Osteocyte (in vitro differentiated cells): Measurements from ENCODE around the gene SLCO2A1. TPM values are rescaled to one million over a fixed set of nuclear protein-coding genes. Genes with fewer than 3 reads are reported as not detected.

Source experiments
- DNase-seq: peaks from one replicate; pipeline ENCODE4 v3.0.0; 2021; ENCODE audit warnings: mixed read lengths; ENCODE audit not compliant: unreplicated experiment; ENCODE audit errors: extremely low spot score
- H3K27ac Mint-ChIP-seq: one replicate; pipeline ENCODE4 v1.8.0; 2021; ENCODE audit warnings: mild to moderate bottlenecking, mixed read lengths; ENCODE audit not compliant: unreplicated experiment
- H3K27me3 Mint-ChIP-seq: one replicate; pipeline ENCODE4 v1.8.0; 2021; ENCODE audit warnings: mixed read lengths; ENCODE audit not compliant: unreplicated experiment
- H3K36me3 Mint-ChIP-seq: one replicate; pipeline ENCODE4 v1.8.0; 2021; ENCODE audit warnings: mixed read lengths; ENCODE audit not compliant: unreplicated experiment
- H3K4me1 Mint-ChIP-seq: one replicate; pipeline ENCODE4 v1.8.0; 2021; ENCODE audit warnings: mixed read lengths; ENCODE audit not compliant: unreplicated experiment
- H3K4me3 Mint-ChIP-seq: one replicate; pipeline ENCODE4 v1.8.0; 2021; ENCODE audit warnings: mild to moderate bottlenecking, moderate library complexity, mixed read lengths; ENCODE audit not compliant: unreplicated experiment
- H3K9me3 Mint-ChIP-seq: one replicate; pipeline ENCODE4 v1.8.0; 2021; ENCODE audit warnings: mixed read lengths; ENCODE audit not compliant: unreplicated experiment
- total RNA-seq: library from RNA; stranded (reverse); gene quantifications from 2 replicates; pipeline ENCODE4 v1.2.1, GENCODE V29; 2021
- TF ChIP-seq, protein P1 (sequence below): fragments of 200-600 bp; sonication (generic); IDR thresholded peaks from 2 replicates; pipeline ENCODE4 v1.5.0; 2021; ENCODE audit warnings: antibody characterized with exemption, mild to moderate bottlenecking, moderate library complexity

The SLCO2A1 gene
- total RNA-seq, 1 donor from 2014 or later: 9.8 TPM

DNA sequence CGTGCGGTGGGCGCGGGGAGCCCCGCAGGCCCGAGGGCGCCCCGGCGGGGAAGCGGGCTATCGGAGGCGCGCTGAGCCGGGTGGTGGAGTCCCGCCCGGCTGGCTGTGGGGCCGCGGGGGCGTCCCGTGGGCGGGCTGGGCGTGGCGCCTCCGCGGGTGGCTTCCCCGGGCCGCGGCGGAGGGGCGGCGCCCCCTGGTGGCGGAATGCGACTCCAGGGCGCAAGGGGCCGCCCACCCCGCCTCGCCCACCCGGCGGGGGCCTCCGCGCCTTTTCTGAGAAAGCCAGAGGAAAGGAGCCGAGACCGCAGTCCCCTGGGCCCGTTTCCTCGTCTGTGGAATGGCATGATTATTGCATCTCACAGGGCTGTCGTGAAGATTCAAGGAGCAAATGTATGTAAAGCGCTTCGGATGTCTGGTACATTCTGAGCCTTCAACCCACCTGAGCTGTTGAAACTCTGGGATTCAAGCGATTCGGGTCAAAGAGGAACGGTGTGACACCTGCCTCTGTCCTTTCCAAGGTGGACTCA, 102.1 kb downstream of the SLCO2A1 start:
- Mint-ChIP-seq H3K27me3 (no peaks in the 10 kb centered on the region), H3K36me3 (no peaks in the 10 kb centered on the region), H3K27ac (no peak overlapping the region), H3K9me3 (no peaks in the 10 kb centered on the region), H3K4me1 (peaks cover 20% of the 10 kb centered on the region), H3K4me3 (peak overlapping the region; percentile 70)
- TF ChIP-seq, protein P1, sequence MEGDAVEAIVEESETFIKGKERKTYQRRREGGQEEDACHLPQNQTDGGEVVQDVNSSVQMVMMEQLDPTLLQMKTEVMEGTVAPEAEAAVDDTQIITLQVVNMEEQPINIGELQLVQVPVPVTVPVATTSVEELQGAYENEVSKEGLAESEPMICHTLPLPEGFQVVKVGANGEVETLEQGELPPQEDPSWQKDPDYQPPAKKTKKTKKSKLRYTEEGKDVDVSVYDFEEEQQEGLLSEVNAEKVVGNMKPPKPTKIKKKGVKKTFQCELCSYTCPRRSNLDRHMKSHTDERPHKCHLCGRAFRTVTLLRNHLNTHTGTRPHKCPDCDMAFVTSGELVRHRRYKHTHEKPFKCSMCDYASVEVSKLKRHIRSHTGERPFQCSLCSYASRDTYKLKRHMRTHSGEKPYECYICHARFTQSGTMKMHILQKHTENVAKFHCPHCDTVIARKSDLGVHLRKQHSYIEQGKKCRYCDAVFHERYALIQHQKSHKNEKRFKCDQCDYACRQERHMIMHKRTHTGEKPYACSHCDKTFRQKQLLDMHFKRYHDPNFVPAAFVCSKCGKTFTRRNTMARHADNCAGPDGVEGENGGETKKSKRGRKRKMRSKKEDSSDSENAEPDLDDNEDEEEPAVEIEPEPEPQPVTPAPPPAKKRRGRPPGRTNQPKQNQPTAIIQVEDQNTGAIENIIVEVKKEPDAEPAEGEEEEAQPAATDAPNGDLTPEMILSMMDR: peak; percentile 84
- DNase-seq: peak; percentile 88

DNA sequence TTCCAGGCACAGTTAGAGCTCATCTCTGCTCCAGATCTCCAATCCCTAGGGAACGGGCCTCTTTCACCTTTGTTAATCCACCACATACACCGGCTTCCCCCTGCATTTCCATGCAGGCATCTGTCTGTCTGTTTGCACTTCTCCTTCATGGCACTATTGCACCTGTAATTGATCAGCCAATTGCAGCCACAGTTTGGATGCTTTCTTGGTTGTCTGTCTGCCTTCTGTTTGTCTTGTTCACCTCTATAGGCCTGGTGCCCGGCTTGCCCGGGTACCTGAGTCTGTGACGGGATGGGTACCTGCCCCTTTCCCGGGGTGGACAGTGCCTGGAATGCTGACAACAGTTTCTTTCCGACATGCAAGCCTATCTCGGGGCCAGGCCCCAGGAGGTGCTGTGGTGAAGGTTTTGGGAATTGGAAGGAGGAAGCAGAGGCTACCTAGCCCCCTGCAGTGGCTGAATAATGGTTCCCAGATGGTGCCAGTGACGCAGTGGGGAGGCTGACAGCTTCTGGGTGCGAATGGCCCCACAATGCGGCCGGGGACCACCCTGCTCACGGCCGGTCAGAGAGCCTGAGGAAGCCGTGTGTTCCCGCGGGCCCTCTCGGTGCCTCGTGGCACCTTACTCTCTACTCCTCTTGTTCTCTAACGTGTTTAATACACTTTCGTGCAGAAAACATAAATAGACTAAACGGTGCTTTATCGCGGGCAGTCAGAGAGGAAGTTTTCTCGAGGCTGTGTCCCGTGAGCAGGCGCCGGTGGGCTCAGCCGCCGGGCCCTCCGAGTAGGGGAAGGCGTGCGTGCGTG, 102.8 kb downstream of the SLCO2A1 start:
- peak; percentile 81 for DNase-seq
- peaks cover 20% of the 10 kb centered on the region for H3K4me1 Mint-ChIP-seq
- no peaks in the 10 kb centered on the region for H3K36me3 Mint-ChIP-seq
- H3K4me3 Mint-ChIP-seq: peak overlapping the region; percentile 70
- H3K27ac Mint-ChIP-seq: peak overlapping the region; percentile 34
- no peaks in the 10 kb centered on the region for H3K27me3 Mint-ChIP-seq
- TF ChIP-seq, protein P1: no peak
- H3K9me3 Mint-ChIP-seq: no peaks in the 10 kb centered on the region

DNA sequence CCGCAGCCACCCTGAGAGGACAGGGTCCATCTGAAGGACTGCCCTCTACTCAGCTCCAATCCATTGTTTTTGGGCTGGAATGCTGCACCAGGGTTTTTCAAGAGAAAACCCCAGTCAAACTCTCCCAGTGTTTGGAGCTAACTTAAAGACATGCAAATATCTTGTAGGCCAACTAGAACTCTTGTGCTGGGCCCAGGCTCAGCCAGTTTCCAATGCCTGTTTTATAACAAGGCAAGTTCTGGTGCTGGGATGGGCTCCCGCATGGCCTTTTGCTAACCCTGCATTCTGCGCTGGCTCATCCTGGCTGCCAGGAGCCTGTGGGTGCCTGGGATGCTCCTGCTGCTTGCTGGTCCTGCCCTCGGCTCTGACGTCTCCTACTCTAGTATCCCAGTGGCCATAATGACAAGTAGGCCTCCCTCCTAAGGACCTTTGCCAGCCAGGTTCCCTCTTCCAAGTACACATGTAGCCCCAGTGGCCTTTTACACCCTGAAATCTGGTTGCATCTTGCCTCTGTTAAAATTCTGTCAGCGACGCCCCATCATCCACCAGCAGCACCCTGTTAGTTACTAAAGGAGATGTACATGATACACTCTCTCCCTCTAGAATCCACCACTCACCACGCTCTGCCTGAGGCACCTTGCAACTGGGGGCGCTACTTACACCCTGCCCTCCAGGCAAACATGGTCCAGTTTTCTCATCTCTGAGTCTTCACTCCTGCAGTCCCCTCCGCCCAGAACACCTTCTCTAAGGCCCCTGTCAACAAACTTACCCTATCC, 103.6 kb downstream of the SLCO2A1 start:
- TF ChIP-seq, protein P1: no peak
- H3K36me3 Mint-ChIP-seq: no peaks in the 10 kb centered on the region
- no peak overlapping the region for H3K27ac Mint-ChIP-seq
- no peak overlapping the region for H3K4me3 Mint-ChIP-seq
- no peaks in the 10 kb centered on the region for H3K27me3 Mint-ChIP-seq
- peak; percentile 68 for DNase-seq
- no peaks in the 10 kb centered on the region for H3K9me3 Mint-ChIP-seq
- peaks cover 20% of the 10 kb centered on the region for H3K4me1 Mint-ChIP-seq

DNA sequence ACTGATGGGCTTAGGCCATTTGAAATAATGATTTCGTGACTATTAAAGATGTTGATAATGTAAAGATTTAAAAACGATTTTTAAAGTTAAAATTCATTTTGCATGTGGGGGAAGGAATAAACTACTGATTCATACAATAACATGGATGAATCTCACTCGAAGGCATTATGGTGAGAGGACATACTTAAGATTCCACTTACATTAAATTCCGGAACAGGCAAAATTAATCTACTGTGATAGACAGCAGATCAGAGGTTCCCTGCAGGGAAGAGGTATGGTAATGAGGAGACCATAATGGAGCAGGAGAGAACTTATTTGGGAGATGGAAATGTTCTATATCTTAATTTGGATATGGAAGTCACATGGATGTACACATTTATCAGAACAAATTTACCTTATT, 105.7 kb downstream of the SLCO2A1 start:
- H3K4me3 Mint-ChIP-seq: no peak overlapping the region
- TF ChIP-seq, protein P1: no peak
- no peak overlapping the region for H3K27ac Mint-ChIP-seq
- no peak for DNase-seq
- no peaks in the 10 kb centered on the region for H3K36me3 Mint-ChIP-seq
- H3K27me3 Mint-ChIP-seq: no peaks in the 10 kb centered on the region
- no peaks in the 10 kb centered on the region for H3K9me3 Mint-ChIP-seq
- peaks cover 19% of the 10 kb centered on the region for H3K4me1 Mint-ChIP-seq

DNA sequence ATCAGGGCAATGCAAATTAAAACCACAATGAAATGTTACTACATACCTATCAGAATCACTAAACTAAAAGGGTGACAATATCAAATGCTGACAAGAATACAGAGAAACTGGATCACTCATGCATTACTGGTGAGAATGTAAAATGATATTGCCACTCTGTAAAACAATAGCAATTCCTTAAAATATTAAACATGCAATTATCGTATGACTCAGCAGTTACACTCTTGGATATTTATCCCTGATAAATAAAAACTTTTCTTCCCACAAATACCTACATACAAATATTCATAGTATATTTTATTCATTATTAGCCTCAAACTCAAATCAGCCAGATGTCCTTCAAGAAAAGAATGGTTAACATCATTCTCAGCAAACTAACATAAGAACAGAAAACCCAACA, 108.1 kb downstream of the SLCO2A1 start:
- no peak overlapping the region for H3K4me3 Mint-ChIP-seq
- peaks cover 7% of the 10 kb centered on the region for H3K4me1 Mint-ChIP-seq
- H3K27me3 Mint-ChIP-seq: no peaks in the 10 kb centered on the region
- H3K36me3 Mint-ChIP-seq: no peaks in the 10 kb centered on the region
- TF ChIP-seq, protein P1: no peak
- no peak overlapping the region for H3K27ac Mint-ChIP-seq
- peaks cover 7% of the 10 kb centered on the region for H3K9me3 Mint-ChIP-seq
- DNase-seq: no peak
